Measurements from ENCODE around the gene ZDHHC24. TPM values are rescaled to one million over a fixed set of nuclear protein-coding genes. Genes with fewer than 3 reads are reported as not detected.

Gene ZDHHC24
- total and polyA plus RNA-seq, 2 donors (not counting 1 experiment from before 2014, with no cell fraction given) = 6.0 to 11.6 TPM

DNA sequence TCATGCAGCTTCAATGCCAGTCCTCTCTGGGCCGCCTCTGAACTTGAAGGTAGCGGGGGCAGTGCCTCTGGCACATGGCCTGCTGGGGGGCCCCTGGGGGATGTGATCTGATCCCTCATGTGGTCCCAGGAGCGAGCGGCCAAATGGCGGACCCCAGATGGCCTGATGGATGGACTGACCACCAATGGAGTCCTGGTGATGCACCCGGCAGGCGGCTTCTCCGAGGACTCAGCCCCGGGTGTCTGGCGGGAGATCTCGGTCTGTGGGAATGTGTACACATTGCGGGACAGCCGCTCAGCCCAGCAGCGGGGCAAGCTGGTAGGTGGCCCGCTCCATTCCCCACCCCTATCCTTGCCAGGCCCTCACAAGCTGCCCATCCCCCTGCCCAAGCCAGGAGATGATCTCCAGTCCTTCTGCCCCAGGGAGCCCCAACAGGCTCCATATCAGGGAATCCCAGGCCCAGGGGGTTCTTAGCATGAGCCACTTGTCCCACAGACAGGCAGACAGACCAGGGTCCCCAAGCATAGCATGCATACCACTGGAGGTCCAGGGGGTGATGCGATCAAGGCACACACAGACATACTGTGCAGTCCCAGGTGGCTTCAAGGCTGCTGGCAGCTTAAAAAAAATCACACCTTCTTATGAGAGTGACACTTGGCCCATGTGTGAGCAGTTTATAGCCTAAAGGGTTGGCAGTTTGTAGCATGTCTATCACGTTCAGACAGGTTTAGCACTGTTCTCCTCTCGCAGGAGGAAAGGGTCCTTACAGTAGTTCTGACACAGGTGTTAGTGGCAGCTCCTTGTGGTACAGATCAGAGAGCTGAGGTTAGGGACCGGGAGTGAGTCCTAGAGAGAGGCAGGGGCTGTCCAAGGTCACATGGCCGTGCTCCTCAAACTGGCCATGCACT lies 72.0 kb downstream of the ZDHHC24 start:
- H3K27me3 ChIP-seq (ENCODE audit: control insufficient read depth, insufficient read depth, low read length) = no peaks in the 10 kb centered on the region
- H2AFZ ChIP-seq (ENCODE audit: low read length) = no peak overlapping the region
- no peak for DNase-seq (ENCODE audit: low read depth in 2 of 2)

DNA sequence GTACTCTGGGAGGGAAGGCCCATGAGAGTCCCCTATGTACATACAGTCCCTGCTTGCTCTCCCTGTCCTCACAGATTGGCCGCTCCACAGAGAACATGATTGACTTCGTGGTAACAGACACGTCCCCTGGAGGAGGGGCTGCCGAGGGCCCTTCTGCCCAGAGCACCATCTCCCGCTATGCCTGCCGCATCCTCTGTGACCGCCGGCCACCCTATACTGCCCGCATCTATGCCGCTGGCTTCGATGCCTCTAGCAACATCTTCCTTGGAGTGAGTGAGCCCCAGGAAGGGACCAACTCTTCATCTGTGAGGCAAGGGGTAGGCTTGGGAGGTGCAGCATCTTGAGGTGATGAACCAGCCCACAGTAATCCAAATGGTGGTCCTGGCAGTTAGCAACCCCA lies 72.7 kb downstream of the ZDHHC24 start:
- Histone ChIP-seq H3K4me1 (ENCODE audit: control insufficient read depth, extremely low read depth, insufficient read depth, low read length) (no peaks in the 10 kb centered on the region), H3K4me3 (replicated peaks in 1 of 4; ENCODE audit: control extremely low read depth in 1 of 4, insufficient read depth in 1 of 4, low read depth in 3 of 4, low read length in 4 of 4) (no peak overlapping the region), H3K4me2 (ENCODE audit: extremely low read depth, insufficient read depth, low read length) (no peak overlapping the region), H3K79me2 (ENCODE audit: control insufficient read depth, insufficient read depth, low read length) (no peaks in the 10 kb centered on the region), H3K36me3 (ENCODE audit: control insufficient read depth, insufficient read depth, low read length) (peaks cover 9% of the 10 kb centered on the region), H3K9me3 (ENCODE audit: control insufficient read depth, insufficient read depth, low read depth, low read length) (no peaks in the 10 kb centered on the region), H2AFZ (ENCODE audit: low read length) (no peak overlapping the region), H4K20me1 (ENCODE audit: control insufficient read depth, extremely low read depth, insufficient read depth, low read length) (no peaks in the 10 kb centered on the region), H3K27me3 (ENCODE audit: control insufficient read depth, insufficient read depth, low read length) (no peaks in the 10 kb centered on the region), H3K27ac (ENCODE audit: insufficient read depth, low read length) (no peak overlapping the region), H3K9ac (ENCODE audit: insufficient read depth, low read length) (no peak overlapping the region)
- DNase-seq (ENCODE audit: low read depth in 2 of 2) = no peak
- TF ChIP-seq, protein P1, sequence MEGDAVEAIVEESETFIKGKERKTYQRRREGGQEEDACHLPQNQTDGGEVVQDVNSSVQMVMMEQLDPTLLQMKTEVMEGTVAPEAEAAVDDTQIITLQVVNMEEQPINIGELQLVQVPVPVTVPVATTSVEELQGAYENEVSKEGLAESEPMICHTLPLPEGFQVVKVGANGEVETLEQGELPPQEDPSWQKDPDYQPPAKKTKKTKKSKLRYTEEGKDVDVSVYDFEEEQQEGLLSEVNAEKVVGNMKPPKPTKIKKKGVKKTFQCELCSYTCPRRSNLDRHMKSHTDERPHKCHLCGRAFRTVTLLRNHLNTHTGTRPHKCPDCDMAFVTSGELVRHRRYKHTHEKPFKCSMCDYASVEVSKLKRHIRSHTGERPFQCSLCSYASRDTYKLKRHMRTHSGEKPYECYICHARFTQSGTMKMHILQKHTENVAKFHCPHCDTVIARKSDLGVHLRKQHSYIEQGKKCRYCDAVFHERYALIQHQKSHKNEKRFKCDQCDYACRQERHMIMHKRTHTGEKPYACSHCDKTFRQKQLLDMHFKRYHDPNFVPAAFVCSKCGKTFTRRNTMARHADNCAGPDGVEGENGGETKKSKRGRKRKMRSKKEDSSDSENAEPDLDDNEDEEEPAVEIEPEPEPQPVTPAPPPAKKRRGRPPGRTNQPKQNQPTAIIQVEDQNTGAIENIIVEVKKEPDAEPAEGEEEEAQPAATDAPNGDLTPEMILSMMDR (conservative IDR thresholded peaks at IDR 0.05 in 1 of 2, IDR thresholded peaks at IDR 0.05 in 1 of 2; ENCODE audit: low read depth in 1 of 2, low read length in 2 of 2) = no peak
- no peak for TF ChIP-seq EZH2 (IDR thresholded peaks at IDR 0.05; ENCODE audit: low read length, missing control alignments)

More for the DNA sequence above, 72.0 kb downstream of the ZDHHC24 start:
- no peaks in the 10 kb centered on the region for H3K9me3 ChIP-seq (ENCODE audit: control insufficient read depth, insufficient read depth, low read depth, low read length)
- no peak overlapping the region for H3K27ac ChIP-seq (ENCODE audit: insufficient read depth, low read length)
- H3K9ac ChIP-seq (ENCODE audit: insufficient read depth, low read length) = no peak overlapping the region
- no peaks in the 10 kb centered on the region for H4K20me1 ChIP-seq (ENCODE audit: control insufficient read depth, extremely low read depth, insufficient read depth, low read length)
- H3K79me2 ChIP-seq (ENCODE audit: control insufficient read depth, insufficient read depth, low read length) = no peaks in the 10 kb centered on the region
- TF ChIP-seq EZH2 (IDR thresholded peaks at IDR 0.05; ENCODE audit: low read length, missing control alignments) = no peak
- TF ChIP-seq, protein P1 (conservative IDR thresholded peaks at IDR 0.05 in 1 of 2, IDR thresholded peaks at IDR 0.05 in 1 of 2; ENCODE audit: low read depth in 1 of 2, low read length in 2 of 2) = no peak
- H3K4me2 ChIP-seq (ENCODE audit: extremely low read depth, insufficient read depth, low read length) = no peak overlapping the region
- H3K36me3 ChIP-seq (ENCODE audit: control insufficient read depth, insufficient read depth, low read length) = peaks cover 9% of the 10 kb centered on the region
- H3K4me1 ChIP-seq (ENCODE audit: control insufficient read depth, extremely low read depth, insufficient read depth, low read length) = peaks cover under 1% of the 10 kb centered on the region
- no peak overlapping the region for H3K4me3 ChIP-seq (replicated peaks in 1 of 4; ENCODE audit: control extremely low read depth in 1 of 4, insufficient read depth in 1 of 4, low read depth in 3 of 4, low read length in 4 of 4)

DNA sequence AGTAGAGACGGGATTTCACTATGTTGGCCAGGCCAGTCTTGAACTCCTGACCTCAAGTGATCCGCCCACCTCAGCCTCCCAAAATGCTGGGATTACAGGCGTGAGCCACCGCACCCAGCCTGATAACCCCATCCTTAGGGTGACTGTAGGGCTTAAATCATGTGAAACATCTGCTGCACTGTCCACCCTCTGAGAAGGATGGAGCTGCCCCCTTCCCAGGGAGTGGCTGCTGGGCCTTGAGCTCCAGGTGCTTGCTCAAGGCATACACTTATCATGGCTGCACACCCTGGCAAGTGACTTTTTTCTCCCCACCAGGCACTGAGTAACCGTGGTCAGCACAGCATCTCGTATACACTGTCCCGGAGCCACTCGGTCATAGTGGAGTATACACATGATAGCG lies 73.8 kb downstream of the ZDHHC24 start:
- H3K36me3 ChIP-seq (ENCODE audit: control insufficient read depth, insufficient read depth, low read length) = peaks cover 9% of the 10 kb centered on the region
- H4K20me1 ChIP-seq (ENCODE audit: control insufficient read depth, extremely low read depth, insufficient read depth, low read length) = no peaks in the 10 kb centered on the region
- peaks cover 5% of the 10 kb centered on the region for H3K4me1 ChIP-seq (ENCODE audit: control insufficient read depth, extremely low read depth, insufficient read depth, low read length)
- no peak overlapping the region for H3K4me3 ChIP-seq (replicated peaks in 1 of 4; ENCODE audit: control extremely low read depth in 1 of 4, insufficient read depth in 1 of 4, low read depth in 3 of 4, low read length in 4 of 4)
- no peak overlapping the region for H2AFZ ChIP-seq (ENCODE audit: low read length)
- no peaks in the 10 kb centered on the region for H3K27me3 ChIP-seq (ENCODE audit: control insufficient read depth, insufficient read depth, low read length)
- no peaks in the 10 kb centered on the region for H3K9me3 ChIP-seq (ENCODE audit: control insufficient read depth, insufficient read depth, low read depth, low read length)
- no peak for TF ChIP-seq EZH2 (IDR thresholded peaks at IDR 0.05; ENCODE audit: low read length, missing control alignments)
- TF ChIP-seq, protein P1 (conservative IDR thresholded peaks at IDR 0.05 in 1 of 2, IDR thresholded peaks at IDR 0.05 in 1 of 2; ENCODE audit: low read depth in 1 of 2, low read length in 2 of 2) = no peak
- H3K79me2 ChIP-seq (ENCODE audit: control insufficient read depth, insufficient read depth, low read length) = no peaks in the 10 kb centered on the region
- no peak for DNase-seq (ENCODE audit: low read depth in 2 of 2)
- H3K4me2 ChIP-seq (ENCODE audit: extremely low read depth, insufficient read depth, low read length) = no peak overlapping the region
- H3K9ac ChIP-seq (ENCODE audit: insufficient read depth, low read length) = no peak overlapping the region
- no peak overlapping the region for H3K27ac ChIP-seq (ENCODE audit: insufficient read depth, low read length)

Data from fibroblast of lung (primary cell).